HG03039 (cell line): Measurements from ENCODE around the gene ADAMTS17.

Experiments used
- ATAC-seq: cut with Tn5 transposase; IDR thresholded peaks from one replicate; pipeline ENCODE4 v1.9.1; 2021; ENCODE audit warnings: mild to moderate bottlenecking, moderate library complexity; ENCODE audit not compliant: unreplicated experiment

Gene ADAMTS17

DNA sequence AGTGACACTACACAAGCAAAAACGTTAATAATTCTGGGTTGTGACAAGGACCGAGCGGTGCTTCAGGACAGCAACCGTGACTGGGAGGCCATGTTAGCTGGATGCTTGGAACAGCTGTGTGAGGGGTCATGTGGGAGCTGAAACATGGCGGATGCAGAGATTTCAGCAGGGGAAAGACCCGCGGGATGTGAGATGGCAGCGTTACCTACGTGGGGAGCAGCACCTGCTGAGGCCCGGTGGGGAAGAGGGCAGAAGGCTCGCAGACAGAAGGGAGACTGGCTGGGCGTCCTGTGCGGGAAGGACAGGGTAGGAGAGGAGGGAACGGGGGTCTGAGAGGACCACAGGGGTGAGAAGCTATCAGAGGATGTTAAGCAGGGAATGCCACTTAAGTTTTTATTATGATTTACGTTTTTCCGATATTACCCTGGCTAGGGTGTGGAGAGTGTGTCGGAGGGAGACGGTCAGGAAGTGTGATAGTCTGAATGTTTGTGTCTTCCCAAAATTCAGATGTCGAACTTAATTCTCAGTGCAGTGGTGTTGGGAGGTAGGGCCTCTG, 379.7 kb downstream of the ADAMTS17 start:
- ATAC-seq: no peak

DNA sequence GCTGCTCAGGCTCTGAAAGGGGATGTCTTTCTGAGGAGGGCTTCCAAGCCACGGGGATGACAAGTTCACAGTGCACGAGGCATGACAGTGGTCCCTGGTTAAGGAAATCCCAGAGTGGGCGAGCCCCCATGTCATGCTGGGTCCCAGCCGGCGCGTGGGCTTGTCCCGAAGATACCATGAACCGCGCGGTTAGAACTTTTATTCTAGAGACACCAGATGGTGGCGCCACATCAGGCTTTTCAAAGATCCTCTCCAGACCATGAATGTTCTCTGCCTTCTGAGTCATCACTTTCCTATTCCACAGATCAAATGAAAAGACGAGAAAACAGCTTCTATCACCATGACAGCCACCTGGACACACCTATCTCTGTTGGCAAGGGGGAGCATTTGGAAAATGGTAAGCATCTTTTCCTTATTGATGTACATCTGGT, 380.7 kb downstream of the ADAMTS17 start:
- no peak for ATAC-seq

DNA sequence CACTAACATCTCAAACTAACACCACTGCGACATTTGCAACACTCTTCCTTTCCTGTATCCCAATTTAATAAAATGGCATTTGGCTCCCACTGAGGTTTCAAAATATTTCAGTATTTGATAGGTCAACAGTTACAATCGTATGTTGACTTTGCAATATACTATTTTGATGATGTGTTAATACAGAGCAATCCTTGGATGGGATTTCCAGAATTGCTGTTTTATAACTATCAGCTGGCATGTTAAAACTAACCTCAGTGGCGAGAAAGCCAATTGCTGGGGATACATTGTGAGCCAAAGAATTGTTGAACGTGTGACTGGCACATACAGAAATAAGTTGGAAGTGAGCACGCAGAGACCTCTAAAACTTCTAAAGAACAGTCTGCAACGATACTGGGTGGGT, 382.4 kb downstream of the ADAMTS17 start:
- no peak for ATAC-seq

- ATAC-seq: no peak
Measured at GRCh38 chr15:99958426-99959097, 383.2 kb downstream of the ADAMTS17 start.

DNA sequence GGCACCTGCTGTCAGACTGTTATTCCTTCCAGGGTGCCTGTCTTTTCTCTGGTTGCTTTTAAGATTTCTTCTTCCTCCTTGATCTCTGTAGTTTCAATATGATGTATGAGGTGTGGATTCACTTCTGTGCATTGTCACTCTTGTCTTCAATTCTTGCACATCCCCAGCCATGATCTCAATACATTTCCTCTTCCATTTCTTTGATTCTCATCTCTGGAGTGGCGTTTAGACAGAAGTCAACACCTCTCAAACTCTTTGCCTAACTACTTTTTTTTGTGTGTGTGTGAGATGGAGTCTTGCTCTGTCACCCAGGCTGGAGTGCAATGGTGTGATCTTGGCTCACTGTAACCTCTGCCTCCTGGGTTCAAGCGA, 384.1 kb downstream of the ADAMTS17 start:
- no peak for ATAC-seq

DNA sequence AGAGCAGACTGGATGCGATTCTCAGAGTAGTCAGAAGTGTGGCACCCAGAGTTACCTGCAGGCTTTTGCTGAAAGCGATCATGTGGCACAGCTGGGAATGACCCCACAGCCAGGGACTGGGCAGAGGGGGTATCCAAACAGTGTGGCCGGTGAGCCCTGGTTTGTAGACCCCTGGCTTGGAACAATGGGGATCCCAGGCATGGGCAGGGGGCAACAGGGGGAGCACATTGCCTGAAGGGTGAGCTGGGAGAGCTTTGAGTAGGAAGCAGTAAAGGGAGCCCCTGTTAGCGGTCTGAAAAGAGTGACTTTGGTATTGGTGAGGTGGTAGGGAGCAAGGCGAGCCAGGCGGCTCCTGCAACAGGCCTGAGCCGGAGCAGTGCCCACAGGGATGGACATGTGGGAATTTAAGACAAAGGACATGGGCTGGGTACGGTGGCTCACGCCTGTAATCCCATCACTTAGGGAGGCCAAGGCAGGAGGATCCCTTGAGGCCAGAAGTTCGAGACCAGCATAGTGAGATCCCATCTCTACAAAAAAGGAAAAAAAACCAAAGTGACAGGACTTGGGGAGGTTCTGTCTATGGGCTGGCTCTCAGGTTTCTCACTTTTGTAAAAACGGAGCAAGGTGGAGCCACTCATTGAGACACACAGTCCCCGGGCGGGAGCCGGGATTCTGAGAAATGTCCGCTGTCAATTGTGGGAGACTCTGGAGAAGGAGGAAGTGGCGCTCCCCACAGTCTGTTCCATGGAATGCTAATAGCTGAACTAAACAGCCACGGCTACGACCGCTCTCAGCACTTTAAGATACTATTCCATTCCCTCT, 384.7 kb downstream of the ADAMTS17 start:
- no peak for ATAC-seq

DNA sequence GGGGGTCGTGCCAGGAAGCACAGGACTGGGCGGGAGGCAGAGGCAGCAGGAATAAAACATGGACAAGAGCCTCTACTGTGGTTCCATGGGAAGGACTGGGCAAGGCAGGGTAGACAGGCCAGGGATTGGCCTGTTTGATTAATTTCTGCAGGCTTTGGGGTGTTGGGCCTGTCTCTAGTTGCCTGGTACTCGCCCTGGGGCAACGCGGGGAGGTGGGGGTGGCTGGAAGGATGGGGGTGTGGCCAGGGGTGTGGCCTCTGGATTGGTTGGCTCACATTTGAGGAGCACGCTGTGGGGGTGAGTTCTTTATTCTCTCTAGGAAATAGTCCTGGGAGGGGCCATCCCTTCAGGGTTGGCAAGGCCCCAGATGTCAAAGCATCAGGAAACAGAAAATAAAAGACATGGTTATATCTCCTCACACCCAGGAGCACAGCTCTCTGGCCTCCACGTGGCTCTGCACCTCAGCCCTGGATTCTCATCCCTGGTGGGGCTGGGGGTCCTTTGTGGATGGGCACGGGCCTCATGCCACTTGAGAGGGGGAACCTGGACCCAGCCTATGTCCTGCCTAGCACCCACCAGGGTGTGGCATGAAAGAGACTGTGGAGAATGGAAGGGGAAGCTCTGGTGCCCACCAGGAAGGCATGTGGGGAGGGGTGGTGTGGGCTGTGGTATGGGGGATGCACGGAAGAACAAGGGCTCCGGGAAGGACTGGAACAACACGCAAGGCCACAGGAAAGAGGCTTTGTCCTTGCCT, 385.6 kb downstream of the ADAMTS17 start:
- ATAC-seq: no peak

- ATAC-seq: no peak
Measured at GRCh38 chr15:99955532-99955931, 386.2 kb downstream of the ADAMTS17 start.

DNA sequence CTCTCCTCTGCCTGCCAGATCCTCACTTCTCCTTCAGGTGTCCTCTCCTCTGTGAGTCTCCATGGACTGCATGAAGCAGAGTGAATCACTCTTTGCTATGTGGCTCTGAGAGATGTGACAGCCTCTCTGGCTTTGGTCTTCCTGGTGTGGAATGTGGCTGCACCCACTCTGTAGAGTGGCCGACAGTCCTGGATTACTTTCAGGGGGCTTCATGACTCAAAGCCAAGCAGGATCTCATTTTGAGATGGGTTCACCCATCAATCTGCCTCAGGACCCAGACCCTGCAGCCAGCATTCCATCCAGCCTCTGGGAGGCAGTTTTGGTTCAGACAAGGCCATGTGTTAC, 386.6 kb downstream of the ADAMTS17 start:
- ATAC-seq: no peak

GRCh38 chr15:99954361-99955180, 387.2 kb downstream of the ADAMTS17 start:
- no peak for ATAC-seq

- no peak for ATAC-seq
Measured at GRCh38 chr15:99953886-99954285, 387.9 kb downstream of the ADAMTS17 start.

GRCh38 chr15:99951511-99951910, 390.3 kb downstream of the ADAMTS17 start:
- ATAC-seq: no peak

- ATAC-seq: no peak
Measured at GRCh38 chr15:99944131-99944530, 397.6 kb downstream of the ADAMTS17 start.

GRCh38 chr15:99943466-99943865, 398.3 kb downstream of the ADAMTS17 start:
- ATAC-seq: no peak

DNA sequence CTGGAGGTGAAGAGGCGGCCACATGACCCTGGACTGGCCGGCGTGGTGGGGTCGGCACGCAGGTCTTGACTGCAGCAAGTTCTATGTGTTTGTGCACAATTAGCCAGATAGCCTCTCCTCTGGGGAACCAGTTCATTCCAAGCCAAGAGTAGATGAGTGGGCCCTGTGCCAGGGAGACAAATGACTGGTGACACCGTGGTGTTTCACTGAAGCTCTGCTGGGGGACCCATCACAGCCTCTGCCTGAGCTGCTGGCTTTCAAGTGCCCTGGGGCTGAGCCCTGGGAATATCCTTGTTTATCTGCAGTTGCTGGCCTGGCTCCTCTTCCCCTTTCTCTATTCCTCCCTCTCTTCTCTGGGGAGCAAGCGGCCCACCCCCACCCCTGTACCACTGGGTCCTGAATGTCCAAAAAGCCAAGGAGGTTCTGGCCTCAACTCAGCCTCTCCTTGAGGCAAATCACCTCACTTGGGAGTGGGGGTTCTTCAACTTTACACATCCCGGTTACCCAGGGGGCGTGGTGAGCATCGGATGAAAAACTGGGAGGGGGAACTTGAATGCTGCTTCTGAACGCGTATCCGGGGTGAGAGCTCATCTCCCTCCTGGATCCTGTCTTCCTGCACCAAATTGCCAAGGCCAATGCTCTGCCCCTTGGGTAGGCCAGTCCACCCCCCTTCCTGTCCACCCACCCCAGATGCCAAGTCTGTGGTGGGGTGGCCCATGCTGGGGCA, 408.9 kb downstream of the ADAMTS17 start:
- no peak for ATAC-seq

- no peak for ATAC-seq
Measured at GRCh38 chr15:99931703-99932603, 409.8 kb downstream of the ADAMTS17 start.

- ATAC-seq: no peak
Measured at GRCh38 chr15:99930696-99931095, 411.1 kb downstream of the ADAMTS17 start.

GRCh38 chr15:99929266-99929665, 412.5 kb downstream of the ADAMTS17 start:
- no peak for ATAC-seq

DNA sequence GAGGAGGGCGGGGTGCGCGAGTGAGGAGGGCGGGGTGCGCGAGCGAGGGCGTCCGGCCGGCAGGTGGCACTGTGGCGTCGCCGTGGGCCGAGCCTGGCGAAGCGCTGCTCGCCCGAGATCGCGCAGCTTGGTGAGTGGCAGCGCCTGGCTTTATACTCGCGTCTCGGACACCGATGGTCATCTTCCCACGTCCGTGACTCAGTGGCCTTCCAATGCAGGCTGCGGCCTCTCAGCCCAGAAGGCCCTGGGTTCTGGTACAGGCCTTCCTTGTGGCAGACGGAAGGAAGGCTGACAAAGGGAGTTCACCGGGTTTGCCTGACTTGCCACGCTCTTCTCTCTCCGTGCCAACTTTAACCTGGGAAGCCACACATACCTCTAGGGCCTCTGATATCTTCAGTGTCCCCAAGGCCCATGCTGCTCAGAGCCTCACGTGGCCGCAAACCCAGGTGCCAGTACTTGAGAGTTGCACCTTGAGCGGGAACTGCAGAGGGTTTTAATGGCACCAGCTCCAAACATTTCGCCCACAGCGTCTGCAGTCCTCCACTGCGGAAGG, 413.3 kb downstream of the ADAMTS17 start:
- ATAC-seq: peak; percentile 83
